ENCODE measurements around the gene ZNF609.

DNA sequence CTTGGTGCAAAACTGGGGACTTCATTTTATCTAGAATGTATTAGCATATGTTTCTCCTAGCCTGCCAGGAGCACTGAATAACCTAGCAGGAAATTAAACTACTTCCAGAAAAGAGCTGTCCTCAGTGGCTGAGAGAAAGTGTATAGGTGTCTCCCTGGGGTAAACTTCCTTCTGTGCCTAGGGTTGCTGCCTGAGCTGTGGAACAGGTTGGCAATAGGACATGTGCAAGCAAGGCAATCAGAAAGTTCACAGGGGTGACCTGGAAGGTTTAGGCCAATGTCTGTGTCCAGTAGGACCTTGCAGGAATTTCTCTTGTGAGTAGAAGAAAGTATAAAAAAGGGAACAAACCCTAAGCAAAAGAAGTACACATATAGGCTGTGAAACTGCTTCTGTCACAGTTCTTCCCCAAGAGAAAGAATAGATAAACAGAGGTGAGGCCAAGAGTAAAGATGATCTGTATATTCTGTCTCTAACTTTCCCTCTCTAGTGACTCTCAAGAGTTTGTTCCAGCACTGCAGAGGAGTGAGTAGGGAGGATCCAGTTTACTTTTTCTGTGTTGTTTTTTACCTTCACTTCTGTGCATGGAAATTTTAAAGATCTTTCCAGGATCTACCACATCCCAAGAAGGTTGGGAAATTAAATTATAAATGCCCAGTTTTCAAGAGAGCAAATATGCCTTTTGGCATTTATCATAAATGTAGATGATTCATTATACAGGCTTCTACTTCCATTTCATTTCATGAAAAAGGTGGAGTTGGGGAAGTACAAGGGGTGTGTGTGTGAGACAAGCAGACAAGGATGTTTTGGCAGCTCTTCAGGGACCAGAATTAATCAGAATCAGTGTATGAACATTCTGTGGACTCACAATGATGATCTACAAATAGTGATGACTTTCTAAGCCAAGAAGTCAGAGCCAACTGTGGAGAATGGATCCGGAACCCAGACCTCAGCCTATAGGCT, 159.8 kb downstream of the ZNF609 start:
- TF ChIP-seq GATA2 (IDR thresholded peaks at IDR 0.05; ENCODE audit: low read depth, low read length) (no peak), GATA3 (IDR thresholded peaks at IDR 0.05; ENCODE audit: low read depth, low read length) (no peak)
